HG03060 (cell line): ENCODE measurements around the gene FZD2.
"Not testable (repeated sequence)": the region's sequence is repeated elsewhere in the genome, so short reads cannot be mapped to it uniquely, and the experiment has no call there.

ENCODE experiments used
- ATAC-seq: cut with Tn5 transposase; IDR thresholded peaks from one replicate; pipeline ENCODE4 v1.9.1; 2021; ENCODE audit warnings: low read depth, moderate number of reproducible peaks; ENCODE audit not compliant: unreplicated experiment

The FZD2 gene

GRCh38 chr17:44572801-44573200, 15.5 kb downstream of the FZD2 start:
- ATAC-seq: no peak

GRCh38 chr17:44575403-44575802, 18.1 kb downstream of the FZD2 start:
- no peak for ATAC-seq

- ATAC-seq: no peak
Observed at GRCh38 chr17:44578947-44579346, 21.7 kb downstream of the FZD2 start.

DNA sequence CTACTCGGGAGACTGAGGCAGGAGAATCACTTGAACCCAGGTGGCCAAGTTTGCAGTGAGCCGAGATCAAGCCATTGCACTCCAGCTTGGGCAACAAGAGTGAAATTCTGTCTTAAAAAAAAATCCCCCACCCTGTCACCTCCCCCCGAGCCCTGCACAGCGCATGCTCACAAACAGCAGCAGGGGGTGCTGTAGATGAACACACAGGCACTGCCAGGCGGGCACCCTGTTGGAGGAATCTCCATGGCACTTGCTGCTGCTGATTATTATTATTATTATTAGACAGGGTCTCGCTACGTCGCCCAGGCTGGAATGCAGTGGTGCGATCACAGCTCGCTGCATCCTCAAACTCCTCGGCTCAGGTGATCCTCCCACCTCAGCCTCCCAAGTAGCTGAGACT, 24.6 kb downstream of the FZD2 start:
- no peak for ATAC-seq

GRCh38 chr17:44584443-44584842, 27.2 kb downstream of the FZD2 start:
- no peak for ATAC-seq

DNA sequence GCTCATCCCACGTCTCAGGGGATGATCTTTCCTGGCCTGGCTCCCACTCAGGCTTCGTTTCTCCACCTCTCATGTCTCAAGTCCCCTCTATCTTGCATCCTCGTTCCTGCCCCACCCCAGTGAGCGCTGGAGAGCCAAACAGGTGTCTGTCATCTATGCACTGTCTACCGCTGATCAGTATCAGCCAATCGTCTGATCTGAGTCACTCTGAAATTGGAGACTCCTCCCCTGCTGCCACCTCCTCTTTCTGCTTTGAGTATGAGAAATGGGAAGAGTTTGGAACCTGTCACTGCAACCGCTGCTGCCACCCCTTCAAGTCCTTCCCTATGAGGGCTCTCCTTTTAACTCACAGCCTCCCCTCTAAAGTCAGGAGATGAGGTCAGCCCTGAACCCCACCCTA, 28.0 kb downstream of the FZD2 start:
- ATAC-seq: no peak

DNA sequence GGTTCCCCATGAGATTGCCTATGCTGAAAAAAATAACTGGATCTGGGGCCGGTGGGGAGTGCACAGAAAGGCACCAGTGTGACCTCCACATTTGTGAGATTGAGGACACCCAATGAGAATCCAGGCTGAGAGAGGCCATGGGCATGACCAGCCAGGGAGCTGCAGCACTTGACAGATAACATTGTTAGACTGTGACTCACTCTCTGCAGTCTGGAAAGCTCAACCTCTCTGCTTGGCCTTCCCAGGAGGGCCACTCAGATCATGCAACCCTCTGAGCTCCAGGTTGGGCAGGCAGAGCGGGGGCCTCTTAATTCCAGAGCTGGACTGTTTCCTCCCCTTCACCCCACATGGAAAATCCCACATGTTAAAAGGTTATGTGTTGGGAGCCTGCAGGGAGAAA, 30.1 kb downstream of the FZD2 start:
- no peak for ATAC-seq

- no peak for ATAC-seq
Observed at GRCh38 chr17:44589316-44590071, 32.2 kb downstream of the FZD2 start.

GRCh38 chr17:44590072-44590462, 32.8 kb downstream of the FZD2 start:
- ATAC-seq: not testable (repeated sequence)

DNA sequence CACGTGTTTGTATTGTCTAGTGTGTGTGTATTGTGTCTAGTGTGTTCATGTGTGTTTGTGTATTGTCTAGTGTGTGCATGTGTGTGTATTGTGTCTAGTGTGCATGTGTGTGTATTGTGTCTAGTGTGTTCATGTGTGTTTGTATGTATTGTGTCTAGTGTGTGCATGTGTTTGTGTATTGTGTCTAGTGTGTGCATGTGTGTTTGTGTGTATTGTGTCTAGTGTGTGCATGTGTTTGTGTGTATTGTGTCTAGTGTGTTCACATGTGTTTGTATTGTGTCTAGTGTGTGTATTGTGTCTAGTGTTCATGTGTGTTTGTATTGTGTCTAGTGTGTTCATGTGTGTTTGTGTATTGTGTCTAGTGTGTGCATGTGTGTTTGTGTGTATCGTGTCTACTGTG, 33.5 kb downstream of the FZD2 start:
- not testable (repeated sequence) for ATAC-seq

DNA sequence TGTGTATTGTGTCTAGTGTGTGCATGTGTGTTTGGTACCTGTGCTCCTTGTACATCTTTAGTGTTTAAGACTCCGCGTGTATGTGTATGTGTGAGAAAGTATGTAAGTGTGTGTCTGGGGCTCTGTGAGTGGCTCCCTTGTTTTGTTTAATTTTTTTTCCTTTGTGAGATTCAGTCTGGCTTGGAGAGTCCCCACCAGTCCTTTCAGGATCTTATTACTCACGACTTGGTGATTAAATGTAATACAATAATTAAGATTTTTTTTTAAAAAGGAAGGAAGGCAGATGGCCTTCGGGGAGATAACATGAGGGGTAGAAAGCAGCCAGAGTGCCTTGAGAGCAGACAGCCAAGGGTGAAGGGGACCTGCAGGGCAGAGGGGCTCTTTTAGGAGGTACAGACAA, 33.9 kb downstream of the FZD2 start:
- no peak for ATAC-seq

DNA sequence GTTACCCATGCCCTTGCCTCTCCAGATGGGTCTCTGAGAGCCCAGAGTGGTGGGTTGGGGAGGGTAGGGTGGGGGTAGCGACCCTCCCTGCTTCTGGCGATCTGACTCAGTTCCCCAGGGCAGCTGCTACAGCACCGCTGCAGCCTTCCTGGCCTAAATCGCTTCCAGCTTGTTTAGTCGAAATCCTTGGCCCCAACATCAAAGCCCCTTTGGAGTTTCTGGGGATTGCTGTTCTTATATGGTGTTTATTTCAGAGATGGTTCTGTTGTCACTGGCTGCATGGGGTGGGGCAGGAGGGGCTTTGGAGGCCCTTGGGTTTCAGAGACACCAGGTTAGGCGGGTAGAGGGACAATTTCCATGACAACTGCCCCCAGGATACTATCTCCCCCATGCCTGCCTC, 35.9 kb downstream of the FZD2 start:
- ATAC-seq: no peak

DNA sequence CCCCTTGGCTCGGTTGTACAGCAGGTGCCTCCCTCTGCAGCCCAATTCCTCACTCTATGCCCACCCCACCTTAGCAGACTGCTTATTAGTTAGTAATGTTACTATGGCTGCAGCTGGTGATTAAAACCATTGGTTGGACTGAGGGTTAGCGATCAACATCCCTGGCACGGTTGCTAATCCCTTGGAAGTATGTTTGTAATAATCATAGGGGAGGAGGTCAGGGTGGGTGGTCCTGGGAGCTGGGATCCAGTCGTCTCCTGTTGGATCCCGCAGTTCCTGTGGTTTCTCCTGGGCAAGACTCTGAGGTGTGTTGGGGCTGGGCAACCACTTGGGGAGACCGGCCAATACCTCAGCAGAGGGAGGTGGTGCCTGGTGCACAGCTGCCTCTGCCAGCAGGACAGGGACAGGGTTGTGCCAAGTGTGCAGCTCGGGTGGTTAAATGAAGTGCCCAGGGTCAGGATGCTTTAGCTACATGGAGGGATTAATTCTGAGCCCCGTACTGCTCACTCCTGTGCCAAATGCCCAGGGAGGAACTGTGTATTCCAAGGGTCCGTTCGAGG, 38.0 kb downstream of the FZD2 start:
- ATAC-seq: no peak

GRCh38 chr17:44598329-44598728, 41.0 kb downstream of the FZD2 start:
- no peak for ATAC-seq

GRCh38 chr17:44598932-44599297, 41.6 kb downstream of the FZD2 start:
- ATAC-seq: no peak

GRCh38 chr17:44599298-44600175, 42.3 kb downstream of the FZD2 start:
- ATAC-seq: no peak

GRCh38 chr17:44601539-44601938, 44.3 kb downstream of the FZD2 start:
- ATAC-seq: no peak

DNA sequence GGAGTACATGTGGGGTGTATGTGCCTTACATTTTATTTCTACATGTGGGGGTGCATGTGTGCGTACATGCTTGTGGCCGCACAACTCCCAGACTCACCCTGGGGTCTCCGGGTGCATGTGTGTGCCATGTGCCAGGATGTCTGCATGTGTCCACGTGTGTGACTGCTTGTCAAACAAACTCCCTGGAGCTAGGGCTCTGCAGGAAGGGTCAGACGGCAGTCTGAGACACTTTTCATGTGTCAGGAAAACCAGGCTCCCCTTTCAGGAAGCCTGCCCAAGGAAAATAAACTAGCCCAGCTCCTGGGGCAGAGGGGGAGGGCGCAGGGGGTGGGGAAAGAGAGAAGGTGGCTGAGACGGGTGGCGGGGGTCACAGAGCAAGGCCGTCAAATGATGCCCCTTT, 44.7 kb downstream of the FZD2 start:
- ATAC-seq: no peak

- ATAC-seq: no peak
Observed at GRCh38 chr17:44602390-44602789, 45.1 kb downstream of the FZD2 start.

- ATAC-seq: no peak
Observed at GRCh38 chr17:44602970-44603369, 45.7 kb downstream of the FZD2 start.

DNA sequence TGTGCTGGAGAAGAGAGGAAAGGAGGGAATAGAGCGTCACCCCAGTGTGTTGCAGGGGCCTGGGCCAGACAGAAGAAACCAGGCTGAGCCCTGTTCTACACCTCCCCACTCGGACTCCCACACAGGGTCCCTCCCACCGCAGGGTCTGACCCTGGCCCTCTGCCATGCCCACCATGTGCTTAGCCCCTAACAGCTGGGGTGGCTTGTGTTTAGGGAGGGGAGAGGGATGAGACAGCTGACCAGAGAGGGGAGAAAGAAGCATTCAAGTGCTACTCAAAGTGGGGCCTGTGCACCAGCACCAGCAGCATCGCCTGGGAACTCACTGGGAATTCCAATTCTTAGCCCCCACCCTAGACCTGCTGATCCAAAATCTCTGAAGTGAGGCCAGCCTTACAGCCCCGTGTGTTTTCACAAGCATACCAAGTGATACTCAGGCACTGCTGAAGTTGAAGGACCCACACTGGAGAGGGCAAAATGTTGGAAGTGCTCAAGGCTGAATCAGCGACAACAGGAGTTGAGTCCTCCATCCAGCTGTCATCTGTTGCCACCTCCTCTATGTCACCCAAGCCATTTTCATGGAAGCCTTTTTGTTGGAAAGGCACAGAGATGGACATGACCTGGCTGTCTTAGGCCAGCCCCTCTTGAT, 47.0 kb downstream of the FZD2 start:
- no peak for ATAC-seq
